ENCODE results near the gene SLITRK2.

The SLITRK2 gene

GRCh38 chrX:145823132-145823531, 5.5 kb downstream of the SLITRK2 start:
- H3K9ac ChIP-seq (ENCODE audit: low read length): no peak overlapping the region
- H3K4me1 ChIP-seq (ENCODE audit: control insufficient read depth, insufficient read depth, low read length): no peaks in the 10 kb centered on the region
- H3K27me3 ChIP-seq (ENCODE audit: control insufficient read depth, insufficient read depth, low read length): peaks cover 9% of the 10 kb centered on the region
- no peak overlapping the region for H3K27ac ChIP-seq (ENCODE audit: low read depth, low read length)
- no peak overlapping the region for H3K4me3 ChIP-seq (ENCODE audit: low read length)
- no peaks in the 10 kb centered on the region for H3K36me3 ChIP-seq (ENCODE audit: control insufficient read depth, insufficient read depth, low read length)

- no peak overlapping the region for H3K4me3 ChIP-seq (ENCODE audit: low read length)
- no peaks in the 10 kb centered on the region for H3K4me1 ChIP-seq (ENCODE audit: control insufficient read depth, insufficient read depth, low read length)
- no peaks in the 10 kb centered on the region for H3K27me3 ChIP-seq (ENCODE audit: control insufficient read depth, insufficient read depth, low read length)
- H3K9ac ChIP-seq (ENCODE audit: low read length): no peak overlapping the region
- no peak overlapping the region for H3K27ac ChIP-seq (ENCODE audit: low read depth, low read length)
- H3K36me3 ChIP-seq (ENCODE audit: control insufficient read depth, insufficient read depth, low read length): no peaks in the 10 kb centered on the region
Observed at GRCh38 chrX:145825896-145826295, 8.3 kb downstream of the SLITRK2 start.

DNA sequence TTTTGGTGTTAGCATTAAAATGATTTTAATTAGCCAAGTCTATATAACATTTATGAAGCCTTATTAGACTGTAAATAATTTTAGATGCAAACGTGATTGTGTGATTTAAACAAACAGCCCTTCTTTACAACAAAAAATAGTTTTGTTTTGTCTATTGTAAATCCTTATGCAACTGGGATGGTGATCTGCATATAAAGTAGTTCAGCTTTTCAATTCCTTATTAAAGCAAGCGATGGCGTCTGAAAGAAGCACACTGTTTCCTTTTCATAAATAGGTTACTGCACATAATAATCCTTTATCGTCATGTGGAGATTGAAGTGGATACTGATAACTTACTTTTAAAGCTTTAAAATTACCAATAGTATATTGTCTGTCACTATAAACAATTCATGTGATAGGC, 8.8 kb downstream of the SLITRK2 start:
- no peaks in the 10 kb centered on the region for H3K27me3 ChIP-seq (ENCODE audit: control insufficient read depth, insufficient read depth, low read length)
- H3K36me3 ChIP-seq (ENCODE audit: control insufficient read depth, insufficient read depth, low read length): no peaks in the 10 kb centered on the region
- no peak overlapping the region for H3K4me3 ChIP-seq (ENCODE audit: low read length)
- H3K27ac ChIP-seq (ENCODE audit: low read depth, low read length): no peak overlapping the region
- no peaks in the 10 kb centered on the region for H3K4me1 ChIP-seq (ENCODE audit: control insufficient read depth, insufficient read depth, low read length)
- H3K9ac ChIP-seq (ENCODE audit: low read length): no peak overlapping the region

GRCh38 chrX:145832796-145833195, 15.2 kb downstream of the SLITRK2 start:
- Histone ChIP-seq H3K36me3 (ENCODE audit: control insufficient read depth, insufficient read depth, low read length) (no peaks in the 10 kb centered on the region), H3K4me1 (ENCODE audit: control insufficient read depth, insufficient read depth, low read length) (no peaks in the 10 kb centered on the region), H3K27ac (ENCODE audit: low read depth, low read length) (no peak overlapping the region), H3K27me3 (ENCODE audit: control insufficient read depth, insufficient read depth, low read length) (no peaks in the 10 kb centered on the region), H3K4me3 (ENCODE audit: low read length) (no peak overlapping the region), H3K9ac (ENCODE audit: low read length) (no peak overlapping the region)

DNA sequence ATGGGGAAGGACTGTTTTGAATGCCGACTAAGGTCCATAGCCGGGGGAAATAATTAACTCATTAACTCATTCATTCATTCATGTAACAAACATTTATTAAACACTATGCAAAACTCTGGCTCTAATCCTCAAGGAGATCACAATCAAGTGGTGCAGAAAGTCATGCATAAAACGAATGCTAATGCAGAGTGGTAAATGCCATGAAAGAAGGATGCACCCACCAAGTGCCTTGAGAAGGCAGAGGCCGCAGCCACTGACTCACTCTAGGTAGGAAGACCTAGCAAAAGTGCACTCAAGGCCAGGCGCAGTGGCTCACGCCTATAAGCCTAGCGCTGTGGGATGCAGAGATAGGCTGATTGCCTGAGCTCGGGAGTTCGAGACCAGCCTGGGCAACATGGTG, 22.9 kb downstream of the SLITRK2 start:
- Histone ChIP-seq H3K36me3 (ENCODE audit: control insufficient read depth, insufficient read depth, low read length) (no peaks in the 10 kb centered on the region), H3K4me1 (ENCODE audit: control insufficient read depth, insufficient read depth, low read length) (no peaks in the 10 kb centered on the region), H3K27ac (ENCODE audit: low read depth, low read length) (no peak overlapping the region), H3K9ac (ENCODE audit: low read length) (no peak overlapping the region), H3K27me3 (ENCODE audit: control insufficient read depth, insufficient read depth, low read length) (no peaks in the 10 kb centered on the region), H3K4me3 (ENCODE audit: low read length) (no peak overlapping the region)

GRCh38 chrX:145843146-145843904, 25.7 kb downstream of the SLITRK2 start:
- H3K27me3 ChIP-seq (ENCODE audit: control insufficient read depth, insufficient read depth, low read length): no peaks in the 10 kb centered on the region
- no peak overlapping the region for H3K4me3 ChIP-seq (ENCODE audit: low read length)
- no peaks in the 10 kb centered on the region for H3K4me1 ChIP-seq (ENCODE audit: control insufficient read depth, insufficient read depth, low read length)
- no peak overlapping the region for H3K9ac ChIP-seq (ENCODE audit: low read length)
- no peaks in the 10 kb centered on the region for H3K36me3 ChIP-seq (ENCODE audit: control insufficient read depth, insufficient read depth, low read length)
- H3K27ac ChIP-seq (ENCODE audit: low read depth, low read length): no peak overlapping the region

DNA sequence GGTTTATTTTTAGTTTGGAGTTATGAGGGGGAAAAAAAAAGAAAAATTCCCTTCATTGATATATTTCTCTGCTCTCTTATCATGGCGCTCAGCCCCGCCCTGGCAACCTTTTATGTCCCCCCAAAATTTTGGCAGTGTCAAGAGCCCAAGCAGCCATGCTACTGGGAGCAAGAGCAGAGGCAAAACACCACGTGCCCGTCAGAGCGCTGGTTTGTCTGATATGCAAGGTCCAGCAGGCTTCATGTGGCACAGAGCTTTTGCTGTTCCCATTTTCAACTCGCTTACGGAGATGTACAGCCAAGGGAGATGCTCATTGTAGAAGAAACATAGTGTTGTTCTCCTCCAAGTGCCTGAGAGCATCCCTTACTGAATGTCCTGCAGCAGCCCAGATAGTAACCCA, 27.3 kb downstream of the SLITRK2 start:
- no peaks in the 10 kb centered on the region for H3K4me1 ChIP-seq (ENCODE audit: control insufficient read depth, insufficient read depth, low read length)
- no peaks in the 10 kb centered on the region for H3K27me3 ChIP-seq (ENCODE audit: control insufficient read depth, insufficient read depth, low read length)
- H3K4me3 ChIP-seq (ENCODE audit: low read length): no peak overlapping the region
- H3K36me3 ChIP-seq (ENCODE audit: control insufficient read depth, insufficient read depth, low read length): no peaks in the 10 kb centered on the region
- no peak overlapping the region for H3K27ac ChIP-seq (ENCODE audit: low read depth, low read length)
- no peak overlapping the region for H3K9ac ChIP-seq (ENCODE audit: low read length)

DNA sequence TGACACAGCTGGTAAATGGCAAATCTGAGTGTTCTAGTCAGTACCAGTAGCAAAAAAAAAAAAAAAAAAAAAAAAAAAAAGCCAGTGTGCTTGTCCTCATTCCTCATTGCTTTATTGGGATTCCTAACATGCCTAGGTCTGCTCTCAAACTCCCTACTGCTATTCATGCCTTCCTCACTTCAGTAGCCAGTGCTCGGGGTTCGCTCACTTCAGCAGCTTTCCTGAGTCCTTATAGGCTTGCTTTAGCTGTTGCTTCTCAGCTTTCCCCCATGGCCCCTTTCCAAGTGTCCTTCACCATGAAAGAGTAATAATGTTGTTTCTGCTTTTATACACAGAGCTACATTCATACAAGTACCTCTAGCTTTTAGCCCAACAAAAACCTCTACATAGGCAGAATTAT, 30.8 kb downstream of the SLITRK2 start:
- Histone ChIP-seq H3K27ac (ENCODE audit: low read depth, low read length) (no peak overlapping the region), H3K4me3 (ENCODE audit: low read length) (no peak overlapping the region), H3K36me3 (ENCODE audit: control insufficient read depth, insufficient read depth, low read length) (no peaks in the 10 kb centered on the region)

GRCh38 chrX:145848857-145849256, 31.2 kb downstream of the SLITRK2 start:
- no peaks in the 10 kb centered on the region for H3K27me3 ChIP-seq (ENCODE audit: control insufficient read depth, insufficient read depth, low read length)
- H3K27ac ChIP-seq (ENCODE audit: low read depth, low read length): no peak overlapping the region
- no peak overlapping the region for H3K4me3 ChIP-seq (ENCODE audit: low read length)
- H3K36me3 ChIP-seq (ENCODE audit: control insufficient read depth, insufficient read depth, low read length): no peaks in the 10 kb centered on the region
- H3K4me1 ChIP-seq (ENCODE audit: control insufficient read depth, insufficient read depth, low read length): no peaks in the 10 kb centered on the region
- H3K9ac ChIP-seq (ENCODE audit: low read length): no peak overlapping the region

More for the DNA sequence above, 30.8 kb downstream of the SLITRK2 start:
- H3K27me3 ChIP-seq (ENCODE audit: control insufficient read depth, insufficient read depth, low read length): no peaks in the 10 kb centered on the region
- H3K4me1 ChIP-seq (ENCODE audit: control insufficient read depth, insufficient read depth, low read length): no peaks in the 10 kb centered on the region
- H3K9ac ChIP-seq (ENCODE audit: low read length): no peak overlapping the region

- no peaks in the 10 kb centered on the region for H3K4me1 ChIP-seq (ENCODE audit: control insufficient read depth, insufficient read depth, low read length)
- H3K27me3 ChIP-seq (ENCODE audit: control insufficient read depth, insufficient read depth, low read length): no peaks in the 10 kb centered on the region
- H3K36me3 ChIP-seq (ENCODE audit: control insufficient read depth, insufficient read depth, low read length): no peaks in the 10 kb centered on the region
- no peak overlapping the region for H3K4me3 ChIP-seq (ENCODE audit: low read length)
- no peak overlapping the region for H3K9ac ChIP-seq (ENCODE audit: low read length)
- H3K27ac ChIP-seq (ENCODE audit: low read depth, low read length): no peak overlapping the region
Observed at GRCh38 chrX:145853181-145853580, 35.6 kb downstream of the SLITRK2 start.

DNA sequence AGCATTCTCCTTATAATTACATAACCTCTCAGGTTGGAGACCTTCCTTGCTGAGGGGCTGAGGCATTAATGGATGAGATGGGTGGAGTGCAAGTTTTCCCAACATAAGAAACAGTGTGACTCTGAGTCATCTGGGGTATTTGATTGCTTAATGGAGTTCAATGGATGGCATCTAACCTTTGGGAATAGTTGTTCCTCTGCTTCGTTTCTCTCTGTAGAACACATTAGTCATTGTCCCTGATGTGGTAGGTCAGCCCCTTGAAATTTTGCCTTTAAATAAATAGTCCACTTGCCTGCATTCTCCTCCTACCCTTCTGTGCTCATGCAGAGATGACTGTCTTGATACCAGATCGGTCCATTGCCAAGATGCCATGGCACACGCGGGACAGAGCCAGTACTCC, 38.6 kb downstream of the SLITRK2 start:
- H3K9ac ChIP-seq (ENCODE audit: low read length): no peak overlapping the region
- no peak overlapping the region for H3K27ac ChIP-seq (ENCODE audit: low read depth, low read length)
- H3K36me3 ChIP-seq (ENCODE audit: control insufficient read depth, insufficient read depth, low read length): no peaks in the 10 kb centered on the region
- no peaks in the 10 kb centered on the region for H3K4me1 ChIP-seq (ENCODE audit: control insufficient read depth, insufficient read depth, low read length)
- H3K4me3 ChIP-seq (ENCODE audit: low read length): no peak overlapping the region
- H3K27me3 ChIP-seq (ENCODE audit: control insufficient read depth, insufficient read depth, low read length): no peaks in the 10 kb centered on the region

GRCh38 chrX:145861818-145862217, 44.2 kb downstream of the SLITRK2 start:
- Histone ChIP-seq H3K36me3 (ENCODE audit: control insufficient read depth, insufficient read depth, low read length) (no peaks in the 10 kb centered on the region), H3K27me3 (ENCODE audit: control insufficient read depth, insufficient read depth, low read length) (no peaks in the 10 kb centered on the region), H3K27ac (ENCODE audit: low read depth, low read length) (no peak overlapping the region), H3K4me1 (ENCODE audit: control insufficient read depth, insufficient read depth, low read length) (no peaks in the 10 kb centered on the region), H3K9ac (ENCODE audit: low read length) (no peak overlapping the region), H3K4me3 (ENCODE audit: low read length) (no peak overlapping the region)

- Histone ChIP-seq H3K9ac (ENCODE audit: low read length) (no peak overlapping the region), H3K4me3 (ENCODE audit: low read length) (no peak overlapping the region), H3K36me3 (ENCODE audit: control insufficient read depth, insufficient read depth, low read length) (no peaks in the 10 kb centered on the region), H3K4me1 (ENCODE audit: control insufficient read depth, insufficient read depth, low read length) (no peaks in the 10 kb centered on the region), H3K27ac (ENCODE audit: low read depth, low read length) (no peak overlapping the region), H3K27me3 (ENCODE audit: control insufficient read depth, insufficient read depth, low read length) (no peaks in the 10 kb centered on the region)
Observed at GRCh38 chrX:145865082-145865481, 47.5 kb downstream of the SLITRK2 start.

All from rectal smooth muscle tissue (tissue), 1 donor.